GM12872 (cell line): ENCODE measurements around the gene CLIP2.

Experiments
- CTCF ChIP-seq: IDR thresholded peaks from 3 replicates; pipeline ENCODE4 v1.5.1; 2011; ENCODE audit warnings: low read depth, mild to moderate bottlenecking, low read length, moderate library complexity; ENCODE audit not compliant: insufficient read depth

CLIP2 gene

DNA sequence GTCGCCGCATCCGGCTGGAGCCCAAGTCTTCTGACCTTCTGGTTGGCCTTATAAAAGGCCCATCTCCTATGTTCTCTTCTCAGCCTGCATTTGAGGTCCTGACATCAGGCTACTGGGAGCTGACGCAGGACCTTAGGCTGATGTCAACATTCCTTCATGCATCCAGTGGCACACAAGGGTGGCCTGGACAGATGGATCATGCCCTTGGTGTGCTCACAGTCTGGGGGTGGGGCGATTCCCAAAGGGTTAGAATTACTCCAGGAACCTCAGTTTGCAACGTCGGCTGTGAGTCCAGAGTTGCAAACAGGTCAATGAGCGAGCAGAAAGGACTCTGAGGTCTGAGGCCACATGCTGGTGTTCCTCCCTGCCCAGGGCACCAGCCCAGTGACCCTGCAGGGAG lies 8.2 kb upstream of the CLIP2 start:
- TF ChIP-seq CTCF = no peak

DNA sequence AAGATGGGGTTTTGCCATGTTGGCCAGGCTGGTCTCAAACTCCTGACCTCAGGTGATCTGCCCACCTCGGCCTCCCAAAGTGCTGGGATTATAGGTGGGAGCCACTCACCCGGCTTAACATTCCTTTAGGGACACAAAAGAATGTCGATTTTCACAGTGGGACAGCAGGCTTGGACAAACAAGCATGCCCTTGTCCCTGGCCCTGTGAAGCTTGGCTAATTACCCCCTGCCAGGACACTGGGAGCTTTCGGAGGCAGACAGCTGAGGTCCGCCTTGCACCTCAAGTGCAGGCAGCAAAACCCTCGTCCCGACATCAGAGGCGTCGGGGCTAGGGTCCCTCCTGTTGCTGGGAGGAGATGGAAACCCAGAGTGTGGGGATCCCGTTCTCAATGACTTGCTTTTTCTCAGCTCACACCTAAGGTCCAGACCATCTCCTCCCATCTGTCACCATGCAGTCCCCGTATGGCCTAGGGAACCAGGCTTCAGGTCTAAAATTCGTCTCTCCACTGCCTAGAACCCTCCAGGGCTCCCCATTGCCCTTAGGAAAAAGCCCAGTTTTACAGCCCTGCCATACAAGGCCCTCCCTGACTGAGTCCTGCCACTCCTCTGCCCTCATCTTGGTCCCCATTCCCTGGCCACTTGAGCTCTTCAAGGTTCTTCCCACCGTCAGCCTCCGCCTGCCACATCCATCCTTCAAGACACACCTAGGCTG lies 6.3 kb upstream of the CLIP2 start:
- no peak for TF ChIP-seq CTCF

DNA sequence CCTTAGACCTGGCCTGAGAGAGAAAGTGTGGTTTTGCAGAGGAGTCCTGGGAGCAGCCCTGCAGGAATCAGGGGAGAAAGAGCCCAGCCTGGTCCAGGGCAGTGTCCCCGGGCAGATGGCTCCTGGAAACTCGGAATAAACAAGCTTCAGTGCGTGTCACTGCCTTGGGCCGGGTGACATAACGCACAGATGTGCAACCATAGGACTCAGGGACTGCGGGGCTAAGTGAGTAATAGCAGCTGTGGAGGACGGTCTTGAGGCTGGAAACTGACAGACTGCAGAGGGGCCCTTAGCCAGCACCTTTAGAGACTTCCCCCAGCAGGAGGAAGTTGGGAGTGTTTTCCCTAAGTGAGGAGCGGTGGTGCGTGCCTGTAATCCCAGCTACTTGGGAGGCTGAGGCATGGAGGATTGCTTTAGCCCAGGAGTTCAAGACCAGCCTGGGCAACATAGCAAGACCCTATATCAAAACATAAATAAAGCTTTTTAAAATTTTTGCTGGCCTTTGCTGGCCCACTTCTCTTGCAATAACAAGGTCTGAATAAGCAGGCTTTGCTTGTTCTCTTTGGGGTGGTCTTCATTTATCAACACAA lies 5.3 kb upstream of the CLIP2 start:
- no peak for TF ChIP-seq CTCF

- no peak for TF ChIP-seq CTCF
Observed at GRCh38 chr7:74284781-74285259, 4.4 kb upstream of the CLIP2 start.

DNA sequence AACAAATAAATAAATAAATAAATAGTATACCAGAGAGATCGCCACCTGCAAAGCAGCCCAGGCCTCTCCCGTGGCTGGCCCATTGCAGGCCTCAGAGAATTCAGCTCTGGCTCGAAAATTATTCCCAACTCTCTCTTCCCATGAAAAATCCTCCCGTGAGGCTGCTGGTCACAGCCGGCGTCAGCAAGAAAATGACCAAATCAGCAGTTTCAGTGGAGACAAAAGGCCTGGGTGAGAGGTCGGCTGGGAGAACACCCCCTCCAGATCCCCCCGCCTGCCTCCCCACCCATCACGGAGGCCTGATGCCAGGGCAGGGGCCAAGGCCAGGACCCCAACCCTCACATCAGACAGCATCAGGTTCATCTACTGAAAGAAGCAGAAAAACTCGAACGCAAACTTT lies 3.1 kb upstream of the CLIP2 start:
- no peak for TF ChIP-seq CTCF

DNA sequence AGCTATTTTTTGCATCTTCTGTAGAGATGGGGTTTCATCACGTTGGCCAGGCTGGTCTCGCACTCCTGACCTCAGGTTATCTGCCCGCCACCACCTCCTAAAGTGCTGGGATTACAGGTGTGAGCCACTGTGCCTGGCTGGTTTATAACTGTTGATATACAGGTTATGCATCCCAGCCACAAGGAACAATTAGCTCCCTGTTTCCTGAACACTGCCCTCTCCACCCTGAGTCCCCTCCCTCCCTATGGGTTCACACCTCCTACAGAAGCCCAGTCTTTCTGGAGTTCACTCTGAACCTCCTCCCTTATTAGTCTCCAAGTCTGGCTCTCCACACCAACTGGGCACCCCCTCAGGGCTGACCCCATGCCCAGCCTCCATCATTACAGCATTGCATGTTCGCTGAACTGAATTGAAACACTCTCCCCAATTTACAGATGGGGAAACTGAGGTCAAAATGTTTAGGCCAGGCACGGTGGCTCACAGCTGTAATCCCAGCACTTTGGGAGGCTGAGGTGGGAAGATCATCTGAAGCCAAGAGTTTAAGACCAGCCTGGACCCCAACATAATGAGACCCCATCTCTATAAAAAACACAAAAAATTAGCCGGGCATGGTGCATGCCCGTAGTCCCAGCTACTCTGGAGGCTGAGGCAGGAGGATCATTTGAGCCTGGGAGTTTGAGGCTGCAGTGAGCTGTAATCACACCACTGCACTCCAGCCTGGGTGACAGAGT lies 1.7 kb upstream of the CLIP2 start:
- TF ChIP-seq CTCF = no peak

DNA sequence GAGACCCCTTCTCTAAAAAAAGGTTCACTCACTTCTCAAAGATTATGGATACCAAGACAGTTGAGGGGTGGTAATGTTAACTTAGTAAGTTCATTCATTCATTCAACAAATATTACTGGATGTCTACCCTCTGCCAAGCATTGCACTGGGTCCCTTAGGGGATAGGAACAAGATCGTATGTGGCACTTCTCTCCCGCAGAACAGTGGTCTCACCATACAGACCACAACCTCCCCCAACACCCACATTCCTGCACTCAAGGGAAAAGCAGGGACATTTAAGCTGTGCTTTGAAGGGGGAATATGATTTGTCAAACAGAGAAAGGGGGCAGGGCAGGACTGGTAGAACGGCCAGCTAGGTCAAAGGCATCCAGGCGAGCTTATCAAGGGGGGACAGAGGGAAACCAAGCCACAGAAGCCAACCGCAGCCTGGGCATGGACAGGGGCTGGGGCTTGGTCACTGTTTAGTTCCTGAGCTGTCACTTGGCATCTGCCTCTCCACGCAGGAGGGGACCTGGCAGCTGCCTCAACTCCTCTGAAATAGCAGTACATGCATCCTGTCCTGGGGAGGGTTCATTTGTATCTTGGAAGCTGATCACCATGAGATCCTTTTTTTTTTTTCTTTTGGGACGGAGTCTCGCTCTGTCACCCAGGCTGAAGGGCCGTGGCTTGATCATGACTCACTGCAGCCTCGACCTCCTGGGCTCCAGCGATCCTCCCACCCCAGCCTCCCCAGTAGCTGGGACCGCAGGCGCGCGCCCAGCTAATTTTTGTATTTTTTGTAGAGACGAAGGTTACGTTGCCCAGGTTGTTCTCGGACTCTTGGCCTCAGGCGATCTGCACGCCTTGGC lies 949 bp upstream of the CLIP2 start:
- TF ChIP-seq CTCF = no peak
